ENCODE measurements around the gene WDR70.
A peak's percentile ranks its signal among the peaks of the same experiment; 100 is the strongest.
"Not testable (repeated sequence)": the region's sequence is repeated elsewhere in the genome, so short reads cannot be mapped to it uniquely, and the experiment has no call there.

The WDR70 gene

DNA sequence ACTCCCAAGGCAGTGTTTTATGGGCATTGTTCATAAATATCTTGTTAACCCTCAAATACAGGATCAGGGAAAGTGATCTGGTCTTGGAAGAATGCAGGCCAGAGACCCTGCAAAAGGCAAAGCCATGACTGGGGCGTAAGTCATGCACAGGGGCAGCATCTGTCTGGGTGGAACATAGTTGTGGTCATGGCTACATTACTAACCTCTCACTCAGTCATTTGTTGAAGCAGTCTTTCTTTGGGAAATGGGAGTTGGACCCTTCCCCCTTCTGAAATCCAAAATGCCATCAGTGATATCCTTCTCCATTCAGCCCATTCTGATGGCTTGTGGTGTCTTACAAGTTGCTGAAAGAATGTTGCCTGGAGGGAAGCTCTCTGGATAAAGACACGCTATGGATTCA, 392.6 kb downstream of the WDR70 start:
- DNase-seq: no peak

- DNase-seq: no peak
Observed at GRCh38 chr5:37772255-37772654, 393.1 kb downstream of the WDR70 start.

GRCh38 chr5:37773809-37774208, 394.7 kb downstream of the WDR70 start:
- no peak for DNase-seq

DNA sequence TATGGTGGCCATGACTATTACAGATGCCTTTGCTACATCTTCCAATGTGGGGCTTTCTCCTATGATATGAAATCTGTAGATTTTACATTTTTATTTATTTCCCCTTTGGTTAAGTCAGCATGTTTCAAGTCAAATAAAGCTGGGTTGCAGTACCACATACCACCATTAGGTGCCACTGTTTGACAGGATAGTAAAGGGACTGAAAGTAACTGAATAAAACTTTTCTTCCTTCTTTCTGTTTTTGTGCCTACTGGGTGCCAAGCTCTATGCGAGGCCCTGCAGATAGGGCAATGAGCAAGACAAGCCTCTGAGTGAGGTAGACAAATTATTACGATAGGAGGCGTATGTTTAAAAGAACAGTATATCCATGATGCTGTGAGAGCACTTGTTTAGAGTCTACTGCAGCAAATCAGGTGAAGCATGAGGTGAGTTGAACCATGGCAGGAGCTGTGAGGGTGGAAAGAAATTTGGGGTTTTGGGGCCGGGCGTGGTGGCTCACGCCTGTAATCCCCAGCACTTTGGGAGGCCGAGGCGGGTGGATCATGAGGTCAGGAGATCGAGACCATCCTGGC, 395.9 kb downstream of the WDR70 start:
- DNase-seq: peak in 1 of 2 donors; percentile 5

DNA sequence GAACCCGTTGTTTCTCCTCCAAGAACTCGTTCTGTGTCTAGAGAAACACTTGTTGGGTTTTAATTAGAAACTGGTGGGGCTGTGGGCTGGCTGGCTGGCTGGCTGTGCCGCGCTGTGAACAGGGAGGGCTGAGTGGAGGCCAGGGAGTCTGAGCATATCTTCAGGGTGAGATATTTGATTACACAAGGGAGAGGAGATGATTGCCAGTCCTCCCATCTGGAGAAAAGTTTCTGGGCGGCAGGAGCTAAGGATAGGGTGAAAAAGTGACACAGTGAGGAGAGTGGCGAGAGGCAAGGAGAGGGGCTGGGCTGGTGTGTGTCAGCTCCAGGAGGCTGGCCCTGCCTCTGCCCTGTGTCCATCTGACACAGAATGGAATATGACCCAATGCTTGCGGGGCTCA, 397.7 kb downstream of the WDR70 start:
- no peak for DNase-seq

DNA sequence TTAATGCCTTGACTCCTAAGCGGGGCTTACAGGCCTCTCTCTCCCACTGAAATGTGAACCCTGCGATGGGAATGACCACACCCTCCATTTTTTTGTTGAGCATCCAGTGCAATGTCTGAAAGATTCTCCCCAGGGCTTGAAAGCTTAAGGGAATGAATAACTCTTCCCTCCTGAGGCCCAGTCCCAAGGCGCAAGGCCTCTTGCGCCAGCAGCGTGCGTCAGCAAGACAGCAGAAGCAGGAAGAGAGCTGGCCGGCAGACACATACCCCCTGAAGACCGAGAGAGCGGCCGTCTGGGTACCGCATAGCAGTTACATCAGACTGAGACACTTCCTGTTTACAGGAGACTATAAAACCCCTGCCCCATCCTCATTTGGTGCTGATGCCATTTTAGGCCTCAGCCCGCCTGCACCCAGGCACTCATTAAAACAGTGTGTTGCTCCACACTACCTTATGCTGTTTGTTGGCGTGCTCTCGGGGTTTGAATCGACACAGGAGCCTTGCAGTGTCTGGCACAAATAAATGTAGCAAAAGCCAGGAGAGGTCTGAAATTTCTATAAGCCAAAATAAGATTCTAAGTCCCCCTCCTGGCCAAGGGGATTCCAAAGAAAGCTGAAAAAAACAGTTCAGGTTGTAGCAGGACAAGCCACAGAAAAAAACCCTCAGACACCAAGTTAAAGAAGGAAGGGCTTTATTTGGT, 398.5 kb downstream of the WDR70 start:
- DNase-seq: no peak

DNA sequence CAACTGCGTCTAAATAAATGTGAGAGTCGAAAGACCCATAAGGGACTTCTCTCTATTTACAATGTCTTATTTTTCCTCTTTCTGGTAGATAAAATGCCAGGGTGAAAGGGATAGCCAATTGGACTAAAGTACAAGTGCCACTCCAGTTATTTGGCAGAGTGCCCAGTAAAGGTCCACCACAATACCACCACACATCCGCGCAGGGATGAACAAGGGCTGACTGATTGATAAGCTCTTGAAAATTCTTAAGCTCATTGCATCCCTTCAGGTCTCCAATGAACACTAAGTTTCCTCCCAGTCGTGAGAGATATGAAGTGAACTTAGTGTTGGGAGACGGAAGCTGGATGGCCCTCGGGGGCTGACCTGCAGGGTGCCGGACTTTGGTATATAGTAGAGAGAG, 402.3 kb downstream of the WDR70 start:
- DNase-seq: not testable (repeated sequence)

- DNase-seq: no peak
Observed at GRCh38 chr5:37786416-37786815, 407.3 kb downstream of the WDR70 start.

GRCh38 chr5:37786862-37787519, 407.9 kb downstream of the WDR70 start:
- no peak for DNase-seq

- DNase-seq: no peak
Observed at GRCh38 chr5:37787742-37788141, 408.6 kb downstream of the WDR70 start.

GRCh38 chr5:37789991-37790390, 410.9 kb downstream of the WDR70 start:
- no peak for DNase-seq

- no peak for DNase-seq
Observed at GRCh38 chr5:37791321-37791720, 412.2 kb downstream of the WDR70 start.

GRCh38 chr5:37792975-37793631, 414.0 kb downstream of the WDR70 start:
- DNase-seq: no peak

DNA sequence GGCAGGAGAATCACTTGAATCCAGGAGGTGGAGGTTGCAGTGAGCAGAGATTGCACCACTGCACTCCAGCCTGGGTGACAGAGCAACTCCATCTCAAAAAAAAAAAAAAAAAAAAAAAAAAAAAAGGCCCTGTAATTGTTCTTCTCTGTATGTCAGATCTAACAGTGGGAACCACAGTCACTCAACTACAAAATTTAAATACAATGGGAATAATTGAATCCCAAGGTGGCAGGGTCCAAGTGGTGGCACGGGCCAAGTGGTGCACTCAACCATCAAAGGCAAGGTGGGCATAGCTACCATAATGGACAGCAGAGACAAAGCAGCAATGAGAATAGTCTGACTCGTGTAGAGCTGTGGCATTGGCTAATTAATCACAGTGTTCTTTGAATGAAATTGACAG, 416.2 kb downstream of the WDR70 start:
- not testable (repeated sequence) for DNase-seq

DNA sequence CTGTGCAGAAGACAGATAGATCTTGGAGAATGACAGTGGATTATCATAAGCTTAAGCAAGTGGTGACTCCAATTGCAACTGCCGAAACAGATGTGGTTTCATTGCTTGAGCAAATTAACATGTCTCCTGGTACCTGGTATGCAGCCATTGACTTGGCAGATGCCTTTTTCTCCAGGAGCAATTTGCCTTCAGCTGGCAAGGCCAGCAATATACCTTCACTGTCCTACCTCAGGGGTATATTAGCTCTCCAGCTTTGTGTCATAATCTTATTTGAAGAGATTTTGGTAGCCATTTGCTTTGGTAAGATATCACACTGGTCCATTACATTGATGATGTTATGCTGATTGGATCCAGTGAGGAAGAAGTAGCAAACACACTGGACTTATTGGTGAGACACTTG, 417.3 kb downstream of the WDR70 start:
- not testable (repeated sequence) for DNase-seq

DNA sequence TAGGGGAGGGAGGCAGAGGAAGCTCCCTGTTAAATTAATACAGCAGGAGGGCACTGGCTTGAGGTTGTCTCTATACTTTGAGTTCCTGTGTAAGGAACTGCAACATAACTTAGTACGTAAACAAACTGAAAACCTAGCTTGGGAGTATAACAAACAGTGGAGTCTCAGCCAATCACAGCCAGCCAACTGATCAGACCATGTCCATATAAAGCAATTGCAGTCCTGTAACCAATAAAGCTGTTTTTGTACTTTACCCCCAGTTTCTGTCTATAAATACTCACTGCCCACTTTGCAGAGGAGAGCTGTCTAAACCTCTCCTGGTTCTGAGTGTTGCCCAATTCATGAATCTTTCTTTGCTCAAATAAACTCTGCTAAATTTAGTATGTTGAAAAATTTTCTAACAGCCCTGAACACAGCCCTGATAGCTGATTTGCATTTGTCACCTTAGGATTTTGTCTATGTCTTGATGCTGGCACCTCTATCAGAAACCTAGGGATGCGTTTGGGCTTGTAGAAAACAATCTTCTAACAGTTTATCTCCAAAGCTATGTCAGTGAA, 420.8 kb downstream of the WDR70 start:
- DNase-seq: no peak

DNA sequence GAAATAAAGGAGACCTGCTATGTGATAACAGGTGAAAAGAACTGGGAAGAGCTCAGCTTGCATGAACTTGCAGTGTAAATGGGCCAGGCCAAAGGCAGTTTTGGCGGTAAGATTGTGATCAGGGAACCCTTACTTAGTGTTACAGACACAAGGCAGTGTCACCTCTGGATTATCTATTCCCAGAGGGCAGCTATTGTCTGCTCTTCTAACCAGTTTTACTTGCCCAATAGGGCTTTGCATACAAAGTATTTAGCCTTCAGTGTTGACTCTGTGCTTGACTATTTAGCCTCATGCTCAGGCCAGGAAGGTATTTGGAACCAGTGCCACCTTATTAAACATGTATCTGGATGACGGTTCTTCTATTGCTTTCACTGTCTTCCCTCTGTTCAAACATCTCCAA, 422.4 kb downstream of the WDR70 start:
- DNase-seq: no peak

Data from CD4-positive, alpha-beta T cell treated with Interleukin-4 for 1 hour (primary cell).